RWPE1 (cell line): ENCODE data around the gene CEMIP2.

Source experiments
- CTCF ChIA-PET: fragments of 350-600 bp; sonication (Branson Sonifier 250); formaldehyde crosslinking; extraction: SDS; loops from one replicate; lab custom pipeline; 2021; lab: Yijun Ruan, JAX
- POLR2A ChIA-PET: fragments of 400-600 bp; formaldehyde crosslinking; extraction: SDS; loops from one replicate; lab custom pipeline; 2020; ENCODE audit warnings: antibody characterized with exemption; ENCODE audit not compliant: low non-redundant PET; lab: Yijun Ruan, JAX
- DNase-seq: peaks from one replicate; pipeline ENCODE4 v3.0.0; 2012; ENCODE audit warnings: low spot score
- H3K27ac ChIP-seq: fragments of 450-650 bp; 2 replicates; pipeline ENCODE4 v1.5.1; 2017
- CTCF ChIP-seq: fragments of 450-650 bp; conservative IDR thresholded peaks from 2 replicates; pipeline ENCODE4 v1.5.1; 2017; ENCODE audit warnings: low read depth, mild to moderate bottlenecking

CEMIP2 gene

GRCh38 chr9:71652480-71652879 lies 115.8 kb downstream of the CEMIP2 start:
- POLR2A ChIA-PET: no interaction called here
- no peak for TF ChIP-seq CTCF
- no peak for DNase-seq
- CTCF ChIA-PET: no interaction called here
- H3K27ac ChIP-seq: no peak overlapping the region

GRCh38 chr9:71648453-71648852 lies 119.9 kb downstream of the CEMIP2 start:
- ChIA-PET POLR2A (no interaction called here), CTCF (no interaction called here)
- no peak for TF ChIP-seq CTCF
- no peak overlapping the region for H3K27ac ChIP-seq
- DNase-seq: no peak

- TF ChIP-seq CTCF: no peak
- peak; percentile 57 for DNase-seq
- ChIA-PET POLR2A (no interaction called here), CTCF (interaction anchor here (0.5 to 1.4 kb wide), 3 partner anchors 10 to 172 kb away, joined by 3 read pairs; no protein-coding TSS in a partner anchor)
- H3K27ac ChIP-seq: peak overlapping the region; percentile 42; the same call in 1 of the 2 replicates
These were observed 121.2 kb downstream of the CEMIP2 start for GRCh38 chr9:71647094-71647591.

GRCh38 chr9:71646131-71646530 lies 122.2 kb downstream of the CEMIP2 start:
- DNase-seq: no peak
- ChIA-PET CTCF (interaction anchor here (1.4 kb wide), 1 partner anchor 173 kb away, joined by 3 read pairs; no protein-coding TSS in a partner anchor), POLR2A (no interaction called here)
- no peak for TF ChIP-seq CTCF
- H3K27ac ChIP-seq: no peak overlapping the region

GRCh38 chr9:71644819-71645362 lies 123.4 kb downstream of the CEMIP2 start:
- CTCF ChIA-PET: interaction anchor here (0.6 to 0.7 kb wide), 3 partner anchors 106 to 192 kb away, joined by 3 to 5 read pairs (median 3); no protein-coding TSS in a partner anchor
- POLR2A ChIA-PET: no interaction called here
- DNase-seq: no peak
- no peak for TF ChIP-seq CTCF
- H3K27ac ChIP-seq: no peak overlapping the region

- DNase-seq: no peak
- CTCF ChIA-PET: no interaction called here
- TF ChIP-seq CTCF: no peak
- no peak overlapping the region for H3K27ac ChIP-seq
- POLR2A ChIA-PET: no interaction called here
These were observed 125.0 kb downstream of the CEMIP2 start for GRCh38 chr9:71643330-71643729.
